Right hindlimb (tissue), 1 donor: ENCODE measurements around the gene GNAI1.
"Not testable (repeated sequence)": the region's sequence is repeated elsewhere in the genome, so short reads cannot be mapped to it uniquely, and the experiment has no call there.

Source experiments
- DNase-seq: peaks from one replicate; pipeline ENCODE4 v3.0.0-alpha.2; 2018

Gene GNAI1

DNA sequence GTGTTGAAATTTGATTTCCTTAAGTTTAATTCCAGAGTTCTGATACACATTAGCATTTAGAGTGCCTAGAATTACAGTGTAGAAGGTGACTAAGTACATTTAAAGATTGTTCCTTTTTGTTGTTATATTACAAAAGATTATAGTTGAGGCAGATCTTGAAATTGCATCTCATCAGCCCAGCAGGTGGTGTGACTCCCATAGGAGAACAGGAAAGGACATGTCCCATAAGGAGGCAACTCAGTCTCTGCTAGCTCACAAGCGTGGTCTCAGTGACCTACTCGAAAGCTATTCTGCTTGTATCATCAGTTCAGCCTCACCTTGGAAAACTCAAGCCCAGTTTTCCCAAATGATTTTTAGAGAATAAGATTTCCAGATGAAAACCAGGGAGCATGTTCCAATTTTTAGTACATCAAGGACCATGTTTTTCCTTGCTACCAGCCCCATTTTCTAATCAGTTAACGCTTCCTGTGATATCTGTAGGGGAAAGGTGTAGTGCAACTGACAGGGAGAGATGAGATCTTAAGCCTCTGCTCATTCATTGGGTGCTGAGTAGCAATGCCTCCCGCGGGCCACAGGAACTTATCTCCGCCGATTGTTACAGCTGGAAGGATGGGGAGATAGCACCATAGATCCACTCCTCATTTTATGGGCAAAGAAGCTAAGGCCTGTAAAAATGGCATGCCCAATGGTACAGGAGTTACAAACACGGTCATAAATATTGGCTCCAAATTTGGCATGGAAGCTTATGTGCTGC is 1.1 kb upstream of the GNAI1 start:
- no peak for DNase-seq

DNA sequence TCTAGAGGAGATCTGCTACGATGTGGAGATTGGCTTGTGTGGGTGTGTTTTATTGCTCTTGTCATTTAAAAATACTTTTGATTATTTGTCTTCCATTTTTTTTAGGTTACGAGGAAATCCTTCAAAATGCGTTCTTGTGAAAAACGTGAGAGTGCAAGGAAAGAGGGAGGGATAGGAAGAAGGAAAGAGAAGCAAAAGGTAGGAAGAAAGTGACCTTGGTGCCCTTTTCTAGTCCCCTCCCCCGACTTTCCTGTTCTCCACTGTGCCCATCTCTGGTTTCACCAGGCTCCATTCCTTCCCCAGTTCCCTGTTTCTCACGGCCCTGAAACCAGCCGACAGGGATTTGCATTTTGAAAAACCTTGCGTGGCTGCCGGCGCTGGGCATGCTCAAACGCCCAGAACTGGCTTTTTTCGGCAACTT is 506 bp upstream of the GNAI1 start:
- DNase-seq, result no peak

DNA sequence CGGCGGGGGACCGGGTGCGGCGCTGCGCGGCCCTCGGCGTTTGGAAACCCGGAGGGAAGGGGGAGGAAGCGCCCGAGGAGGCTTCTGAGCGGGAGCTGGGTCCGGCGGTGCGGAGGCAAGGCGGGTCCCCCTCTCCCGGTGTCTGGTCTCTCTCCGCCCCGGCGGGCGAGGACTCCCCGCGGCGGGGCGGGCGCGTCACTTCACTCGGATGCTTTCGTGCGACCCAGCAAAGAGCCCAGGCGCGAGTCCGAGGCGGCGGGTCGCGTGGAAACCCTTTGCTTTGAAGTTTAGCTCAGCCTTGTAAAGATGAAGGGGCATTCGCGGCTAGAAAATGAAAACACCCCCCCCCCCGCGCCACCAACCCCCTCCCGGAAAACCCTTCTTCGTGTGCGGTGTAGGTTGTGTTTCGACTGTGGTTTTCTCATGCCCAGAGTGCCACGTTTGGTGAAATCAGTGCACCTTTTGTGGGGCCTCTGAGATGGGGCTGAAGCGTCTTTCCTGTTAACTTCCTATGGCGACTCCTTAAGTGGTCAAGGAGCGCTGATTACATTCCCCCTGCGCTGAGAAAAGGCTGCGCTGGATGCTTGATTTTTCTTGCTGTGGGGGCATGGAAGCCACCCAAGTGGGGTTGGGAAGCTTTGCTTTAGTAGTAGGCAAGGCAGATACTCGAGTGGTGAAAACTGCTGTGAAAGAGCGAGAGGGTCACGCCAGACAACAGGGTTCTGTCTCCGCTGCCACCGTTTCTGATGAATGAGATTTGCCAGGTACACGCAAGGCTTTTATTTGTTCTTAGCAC is 876 bp downstream of the GNAI1 start:
- peak; percentile 67 for DNase-seq

DNA sequence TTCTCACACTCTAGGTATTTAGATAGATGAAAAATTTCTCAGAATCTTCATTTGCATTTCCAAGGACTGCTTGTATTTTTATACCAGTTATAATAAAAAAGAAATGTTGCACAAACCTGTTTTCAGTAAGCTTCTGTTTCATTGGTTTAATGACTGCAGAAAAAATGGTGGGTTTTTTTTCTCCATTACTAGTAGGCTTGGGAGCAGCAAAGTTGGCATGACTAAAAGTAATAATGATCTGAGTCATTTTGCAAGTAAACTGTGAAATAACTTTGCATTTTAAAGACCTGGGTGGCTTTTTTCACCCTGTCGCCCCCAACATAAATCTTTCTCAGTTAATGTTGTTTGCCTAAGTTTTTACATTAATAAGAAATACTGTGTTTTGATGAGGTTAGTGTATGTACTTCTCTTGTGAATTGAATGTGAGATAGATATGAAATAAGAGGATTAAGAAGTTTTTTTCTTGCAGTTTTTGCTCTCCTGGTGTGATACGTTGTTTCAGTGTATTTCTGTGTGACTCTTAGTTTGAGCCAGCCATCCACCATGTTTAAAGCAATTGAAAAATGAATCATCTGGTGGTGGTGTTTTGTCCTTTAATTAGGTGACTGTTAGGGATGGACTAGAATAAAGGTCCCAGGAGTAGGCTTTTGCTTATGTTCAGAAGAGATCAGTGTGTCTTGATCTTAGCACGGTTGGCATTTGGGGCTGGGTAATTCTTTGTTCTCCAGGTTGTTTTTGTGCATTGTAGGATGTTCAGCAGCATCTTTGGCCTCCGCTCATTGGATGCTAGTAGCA is 1.8 kb downstream of the GNAI1 start:
- DNase-seq, result no peak

DNA sequence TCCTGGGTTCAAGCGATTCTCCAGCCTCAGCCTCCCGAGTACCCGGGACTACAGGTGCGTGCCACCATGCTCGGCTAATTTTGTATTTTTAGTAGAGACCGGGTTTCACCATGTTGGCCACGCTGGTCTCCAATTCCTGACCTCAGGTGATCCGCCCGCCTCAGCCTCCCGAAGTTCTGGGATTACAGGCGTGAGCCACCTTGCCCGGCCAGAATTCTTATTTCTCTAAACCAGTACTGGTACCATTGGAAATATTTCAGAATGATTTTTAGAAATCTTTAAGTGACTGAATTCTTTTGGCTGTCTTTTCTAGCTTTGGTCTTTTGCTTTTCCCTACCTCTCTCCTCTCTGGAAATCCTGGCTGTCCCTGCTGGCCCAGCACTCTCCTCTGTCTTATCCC is 2.8 kb downstream of the GNAI1 start:
- DNase-seq, result no peak

DNA sequence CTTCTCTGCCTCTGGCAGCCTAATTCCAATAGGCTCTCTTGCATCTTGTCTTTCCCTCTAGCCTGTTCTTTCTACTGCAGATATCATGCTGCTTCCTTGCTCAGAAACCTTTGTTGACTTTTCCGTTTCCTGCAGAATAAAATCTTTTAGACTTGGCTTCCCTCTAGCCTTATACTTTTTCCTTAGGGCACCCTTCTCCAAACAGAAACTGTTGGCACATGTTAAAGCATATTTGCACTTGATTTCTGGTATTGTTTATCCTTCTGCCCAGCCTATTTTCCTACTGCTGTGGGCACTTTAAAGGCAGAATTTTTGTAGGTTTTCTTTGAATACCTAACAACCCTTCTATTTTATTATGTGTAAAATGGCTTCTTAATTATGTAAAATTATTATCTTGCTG is 4.6 kb downstream of the GNAI1 start:
- no peak for DNase-seq

DNA sequence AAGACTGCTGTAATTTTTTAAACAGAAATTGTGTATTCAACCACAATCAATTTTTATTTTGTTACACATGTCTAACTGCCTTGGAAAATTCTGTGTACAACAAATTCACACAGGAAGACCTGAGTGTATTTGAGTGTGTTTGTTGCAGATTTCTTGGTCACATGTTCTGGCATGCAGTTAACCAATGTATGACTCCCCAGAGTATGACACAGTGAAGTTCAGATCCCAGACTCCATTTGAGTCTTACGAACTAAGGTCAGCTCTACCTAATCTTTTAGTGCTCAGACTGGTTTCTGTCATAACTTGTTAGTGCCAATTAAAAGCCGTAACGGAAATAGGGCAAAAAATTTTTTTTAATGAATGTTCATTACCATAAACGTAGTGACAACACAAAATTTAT is 5.8 kb downstream of the GNAI1 start:
- no peak for DNase-seq

DNA sequence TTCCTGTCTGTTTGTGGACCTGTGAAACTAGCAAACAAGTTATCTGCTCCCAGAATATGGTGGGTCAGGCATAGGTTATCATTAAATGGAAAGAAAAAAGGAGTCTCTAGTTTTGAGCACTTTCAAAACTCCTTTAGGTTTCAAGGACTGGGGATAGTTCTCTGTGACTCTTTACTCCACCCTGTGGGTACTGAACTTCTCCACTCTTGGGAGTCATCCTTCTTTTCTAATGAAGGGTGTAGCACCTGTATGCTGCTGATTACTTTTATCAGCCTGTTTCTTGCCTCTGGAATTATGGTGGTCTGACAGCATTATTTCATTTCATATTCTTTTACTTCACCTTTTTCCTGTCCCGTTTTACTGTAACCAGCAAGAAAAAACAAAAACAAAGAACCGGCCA is 6.7 kb downstream of the GNAI1 start:
- no peak for DNase-seq

DNA sequence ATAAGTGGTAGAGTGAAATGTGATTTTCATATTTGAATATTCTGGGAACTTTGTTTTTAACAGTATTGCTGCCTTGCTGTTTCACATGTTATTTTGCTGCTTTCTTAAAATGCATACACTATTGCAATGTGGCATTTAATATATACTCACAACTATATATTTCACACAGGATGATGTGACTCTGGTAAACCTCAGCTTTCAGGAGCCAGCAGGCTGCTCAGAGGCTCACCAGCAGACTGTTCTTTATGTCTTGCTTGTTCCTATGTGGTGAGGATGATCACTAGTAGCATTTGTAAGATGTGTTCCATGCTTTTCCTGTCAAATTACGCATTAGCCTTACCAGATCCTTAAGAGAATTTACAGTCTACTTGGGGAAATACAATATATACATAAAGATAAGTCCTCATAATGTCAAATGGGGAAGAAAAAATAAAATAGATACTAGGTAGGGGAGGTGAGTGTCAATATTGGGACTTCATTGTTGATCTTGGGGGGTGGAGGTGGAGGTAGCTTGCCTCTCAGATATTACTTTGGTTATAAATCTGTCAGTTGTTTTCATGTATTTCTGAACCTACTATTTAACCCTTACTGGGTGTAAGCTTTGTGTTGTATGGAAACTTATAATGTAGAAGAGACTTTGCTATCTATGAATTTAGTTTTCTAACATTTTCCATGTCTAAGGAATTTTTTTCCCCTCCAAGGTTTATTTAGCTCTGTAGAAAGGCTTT is 8.4 kb downstream of the GNAI1 start:
- no peak for DNase-seq

DNA sequence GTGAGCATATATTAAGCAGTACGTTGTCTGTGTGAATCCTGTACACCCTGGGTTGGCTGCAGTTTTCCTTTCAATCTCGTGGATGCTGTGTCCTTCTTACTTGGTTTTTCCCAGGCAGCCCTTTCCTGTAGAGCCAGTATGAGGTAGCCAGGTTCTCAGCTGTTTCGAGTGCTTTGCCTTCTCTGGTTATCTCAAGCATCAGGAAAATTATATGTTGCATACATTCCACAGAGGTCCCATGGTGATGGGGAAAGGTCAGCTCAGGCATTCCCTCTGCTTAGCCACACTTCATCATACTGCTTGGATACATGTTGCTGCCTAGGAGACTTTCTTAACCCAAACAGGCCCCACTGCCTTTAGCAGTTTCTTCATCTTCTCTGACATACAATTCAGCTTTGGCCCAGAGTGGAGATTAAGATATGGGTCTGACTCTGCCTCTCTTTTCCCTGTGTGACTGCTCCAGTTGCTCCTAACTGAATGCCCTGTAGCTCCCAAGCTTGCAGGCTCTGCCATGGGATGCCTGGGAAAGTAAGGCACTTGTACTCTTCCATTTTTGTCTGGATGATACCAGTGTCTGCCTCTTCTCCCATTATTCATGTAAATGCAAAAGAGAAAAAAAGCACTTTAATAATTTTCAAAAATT is 11.3 kb downstream of the GNAI1 start:
- peak; percentile 46 for DNase-seq

DNA sequence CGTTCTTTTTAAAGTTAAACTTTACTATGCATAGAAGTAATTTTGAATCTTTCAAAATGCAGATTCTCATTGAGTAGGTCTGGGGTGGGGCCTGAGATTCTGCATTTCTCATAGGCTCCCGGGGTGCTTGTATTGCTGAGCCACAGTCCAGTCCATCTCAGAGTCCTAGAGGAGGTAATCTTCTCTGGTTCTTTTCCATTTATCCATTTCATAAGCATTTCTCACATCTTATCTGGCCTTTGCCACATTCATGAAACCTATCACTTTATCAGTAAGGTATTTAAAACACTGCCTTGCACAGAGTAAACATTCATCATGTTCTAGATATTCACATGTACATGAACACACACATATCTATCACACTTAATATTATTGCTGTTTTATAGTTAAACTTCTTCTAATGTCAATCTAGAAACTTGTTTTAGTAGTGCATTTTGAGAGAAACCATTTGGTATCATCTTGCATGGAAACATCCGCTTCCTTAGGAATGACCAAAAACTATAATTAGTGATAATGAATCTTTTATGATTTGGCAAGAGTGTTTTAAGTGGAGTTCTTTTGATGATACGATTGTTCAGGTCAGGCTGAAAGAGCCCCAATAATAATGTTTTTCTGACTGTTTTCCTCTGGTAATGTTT is 12.0 kb downstream of the GNAI1 start:
- DNase-seq, result no peak

DNA sequence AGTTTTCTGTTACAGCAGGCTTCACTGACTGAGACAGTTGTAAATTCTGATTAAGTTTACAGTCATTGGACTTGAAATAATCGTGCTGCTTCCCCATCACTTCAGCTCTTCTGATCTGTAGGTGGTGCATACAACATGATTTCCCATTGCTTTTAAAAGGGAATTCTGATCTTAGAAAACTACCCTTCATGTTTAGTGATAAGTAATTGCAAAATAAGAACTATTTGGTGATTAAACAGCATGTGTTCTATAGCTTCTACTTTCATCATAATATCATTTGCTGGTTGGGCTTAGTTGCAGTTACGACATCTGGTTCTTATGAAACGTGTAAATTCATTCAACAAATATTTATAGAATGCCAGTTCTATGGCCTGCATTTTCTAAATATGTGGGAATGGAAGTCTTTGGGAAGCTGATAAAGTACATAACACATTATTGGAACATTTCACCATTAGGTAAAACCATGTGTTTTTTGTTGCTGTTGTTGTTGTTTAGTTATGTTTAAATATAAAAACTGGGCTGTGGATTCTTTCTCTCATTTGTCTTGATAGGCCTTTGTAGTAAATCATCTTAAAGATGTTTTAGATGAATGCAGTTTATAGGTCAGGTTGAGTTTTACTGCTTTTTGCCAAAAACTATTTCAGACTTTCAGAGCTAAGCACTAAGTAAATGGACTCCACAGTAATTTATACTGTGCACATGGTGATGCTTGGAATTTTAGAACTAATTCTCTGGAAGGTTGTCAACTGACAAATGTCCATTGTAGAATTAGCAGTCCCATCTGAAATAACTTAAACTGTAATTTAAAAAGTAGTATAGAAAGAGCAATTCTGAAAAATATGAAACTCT is 13.1 kb downstream of the GNAI1 start:
- no peak for DNase-seq

DNA sequence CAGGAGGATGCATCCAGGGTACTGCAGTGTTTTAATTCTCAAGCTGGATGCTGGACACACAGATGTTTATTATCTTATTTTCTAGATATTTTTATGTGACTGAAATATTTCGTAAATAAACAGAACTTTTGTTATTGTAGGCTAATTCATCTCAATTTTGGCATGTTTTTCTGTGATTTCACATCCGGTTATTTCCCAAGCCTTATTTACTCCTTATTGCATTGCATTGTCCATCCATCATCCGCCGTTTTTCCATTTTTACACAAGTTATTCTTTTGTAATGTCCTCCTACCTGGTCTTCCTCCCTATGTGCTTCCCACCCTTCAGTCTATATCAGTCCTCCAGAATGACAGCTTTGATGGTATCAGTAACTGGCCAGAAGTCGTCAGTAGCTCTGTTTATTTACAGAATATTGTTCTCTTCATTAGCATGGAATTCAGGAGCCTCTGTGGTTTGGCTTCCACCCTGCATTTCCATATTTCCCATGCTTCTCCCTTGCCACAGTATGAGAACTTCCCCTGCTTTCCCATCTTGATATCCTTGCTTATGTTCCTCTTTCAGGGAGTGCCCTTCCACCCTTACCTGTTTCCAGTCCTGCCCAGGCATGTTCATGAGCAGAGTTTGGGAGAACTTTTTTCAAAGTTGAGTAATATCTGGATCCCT is 16.1 kb downstream of the GNAI1 start:
- no peak for DNase-seq

DNA sequence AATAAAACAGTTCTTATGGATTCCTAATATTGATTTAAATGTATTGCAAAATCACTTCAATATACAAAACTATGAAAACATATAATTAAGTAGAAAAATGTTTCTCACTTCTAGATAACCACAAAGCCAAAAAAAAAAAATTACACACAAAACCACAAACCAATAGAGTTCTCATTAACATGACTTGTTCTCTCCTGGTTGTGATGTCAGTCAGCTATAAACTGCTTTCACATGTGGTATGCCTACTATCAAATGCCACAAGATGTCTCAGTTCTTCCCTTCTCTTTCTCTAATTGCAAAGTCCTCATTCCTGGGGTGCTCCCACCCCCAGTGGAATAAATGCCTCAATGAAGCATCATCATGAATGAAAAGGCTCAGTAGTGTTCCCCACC is 16.6 kb downstream of the GNAI1 start:
- no peak for DNase-seq

DNA sequence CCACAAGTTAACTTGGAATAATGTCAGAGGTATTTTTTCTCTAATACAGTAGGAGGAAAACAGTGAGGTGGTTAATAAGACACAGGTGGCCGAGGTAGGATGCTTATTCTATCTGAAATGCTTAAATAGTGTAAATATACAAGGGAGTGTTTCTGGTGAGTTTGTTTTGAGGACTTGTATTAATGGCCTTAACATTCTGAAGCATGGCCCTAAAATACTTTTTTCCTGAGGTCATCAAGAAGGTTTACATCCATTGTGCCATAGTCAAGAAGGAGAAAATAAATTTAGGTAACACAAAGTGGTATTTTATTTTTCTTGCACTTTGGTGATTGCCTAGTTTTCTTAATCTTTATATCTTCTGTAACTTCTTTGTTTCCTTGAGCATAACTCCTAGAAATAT is 18.8 kb downstream of the GNAI1 start:
- DNase-seq, result no peak

DNA sequence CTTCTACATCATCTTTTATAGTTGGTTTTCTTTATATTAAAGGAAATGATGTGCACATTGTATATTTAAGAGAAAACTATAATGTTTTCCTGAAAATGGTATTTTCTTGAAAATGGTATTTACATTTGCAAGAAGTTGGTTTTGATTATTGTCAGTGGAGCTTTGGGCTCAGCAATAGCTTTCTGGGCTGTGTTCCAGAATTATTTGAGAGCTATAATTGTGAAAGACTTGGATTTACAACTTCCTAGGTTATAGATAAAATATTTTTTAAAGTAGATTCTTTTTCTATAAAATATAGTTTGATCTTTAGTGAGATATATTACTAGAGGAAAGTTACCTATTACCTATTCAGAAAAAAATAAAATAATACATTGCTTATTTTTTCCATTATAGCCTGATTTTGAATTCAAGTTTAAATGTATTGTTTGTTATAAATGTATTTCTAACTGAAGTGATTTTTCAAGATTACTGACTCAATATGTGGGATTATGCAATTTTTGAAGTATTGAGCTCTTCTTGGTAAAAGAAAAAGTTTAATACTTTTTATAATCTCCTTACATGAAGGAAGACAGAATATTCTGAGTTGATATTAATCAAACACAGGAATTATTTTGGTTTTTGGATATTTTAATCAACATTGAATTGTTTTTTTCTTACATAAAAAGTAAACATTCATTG is 20.2 kb downstream of the GNAI1 start:
- no peak for DNase-seq

DNA sequence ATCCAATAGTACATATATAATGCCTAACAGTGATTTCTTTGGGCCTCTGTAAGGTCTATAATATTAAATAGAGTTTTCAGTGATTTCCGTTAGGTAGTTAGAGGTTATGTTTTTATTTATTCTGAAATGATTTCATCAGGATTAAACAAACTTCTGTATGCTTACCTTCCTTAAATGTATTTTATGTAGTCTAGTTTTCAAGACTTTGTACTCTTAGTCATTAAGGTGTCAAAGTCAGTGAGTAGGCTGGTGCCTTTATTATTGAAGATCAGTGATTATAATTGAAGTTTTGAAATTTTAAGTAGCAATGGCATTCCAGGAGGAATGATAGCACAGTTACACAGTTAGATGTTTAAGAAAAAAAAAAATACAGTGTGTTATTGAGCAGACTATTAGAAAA is 20.7 kb downstream of the GNAI1 start:
- DNase-seq, result no peak

DNA sequence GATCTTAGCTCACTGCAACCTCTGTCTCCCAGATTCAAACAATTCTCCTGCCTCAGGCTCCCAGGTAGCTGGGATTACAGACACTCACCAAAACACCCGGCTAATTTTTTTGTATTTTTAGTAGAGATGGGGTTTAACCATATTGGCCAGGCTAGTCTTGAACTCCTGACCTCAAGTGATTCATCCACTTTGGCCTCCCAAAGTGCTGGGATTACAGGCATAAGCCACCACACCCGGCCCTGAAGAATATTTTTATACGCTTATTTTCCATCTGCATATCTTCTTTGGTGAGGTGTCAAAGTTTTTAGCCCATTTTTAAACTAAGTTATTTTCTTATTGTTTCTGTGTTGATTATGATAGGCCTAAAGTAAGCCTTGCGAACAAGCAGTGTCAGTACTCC is 23.1 kb downstream of the GNAI1 start:
- not testable (repeated sequence) for DNase-seq

DNA sequence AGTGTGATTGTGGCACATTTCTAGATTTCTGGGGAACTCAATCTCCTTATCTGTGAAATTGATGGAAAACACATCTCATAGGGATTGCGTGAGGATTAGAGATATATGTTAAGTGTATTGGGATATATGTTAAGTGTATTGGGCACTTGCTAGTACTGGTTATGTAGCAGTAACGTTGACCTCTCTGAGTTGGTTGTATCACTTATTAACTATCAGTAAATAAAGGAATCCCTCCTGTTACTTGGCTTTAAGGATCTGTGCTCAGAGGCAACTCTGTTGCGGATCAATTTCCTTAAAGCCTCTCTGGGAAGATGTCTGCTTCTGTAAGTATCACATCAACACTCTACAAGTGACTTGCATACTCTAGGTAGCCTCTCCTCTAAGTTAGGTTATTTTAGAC is 25.2 kb downstream of the GNAI1 start:
- no peak for DNase-seq

DNA sequence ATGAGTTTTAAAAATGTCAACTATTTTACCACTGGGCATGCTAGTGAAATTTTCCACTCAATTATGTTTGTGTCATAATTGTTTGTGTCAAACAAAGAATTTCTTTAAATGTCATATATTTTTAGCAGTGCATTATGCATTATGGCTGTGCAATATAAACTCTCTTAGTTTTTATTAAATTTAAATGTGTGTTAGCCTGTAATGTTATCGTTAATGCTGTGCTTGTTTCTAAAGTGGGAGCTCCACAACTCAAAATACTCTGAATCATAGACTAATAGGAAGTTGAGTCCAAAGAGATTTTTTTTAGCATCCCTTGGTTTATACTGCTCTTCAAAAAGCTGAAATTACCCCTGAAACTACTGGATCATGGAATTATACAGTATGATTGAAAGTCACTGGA is 26.8 kb downstream of the GNAI1 start:
- no peak for DNase-seq
